Activated CD4-positive, CD25-positive, alpha-beta regulatory T cell treated with anti-CD3 and anti-CD28 coated beads, Interleukin-2, amount 50 U/mL, for 16 hours (primary cell): ENCODE results near the gene PLGRKT.
"Not testable (repeated sequence)": the region's sequence is repeated elsewhere in the genome, so short reads cannot be mapped to it uniquely, and the experiment has no call there.

Source experiments
- DNase-seq: peaks from one replicate; pipeline ENCODE4 v3.0.0-alpha.2; 2020; ENCODE audit warnings: low read depth, low spot score

The PLGRKT gene, protein sequence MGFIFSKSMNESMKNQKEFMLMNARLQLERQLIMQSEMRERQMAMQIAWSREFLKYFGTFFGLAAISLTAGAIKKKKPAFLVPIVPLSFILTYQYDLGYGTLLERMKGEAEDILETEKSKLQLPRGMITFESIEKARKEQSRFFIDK

DNA sequence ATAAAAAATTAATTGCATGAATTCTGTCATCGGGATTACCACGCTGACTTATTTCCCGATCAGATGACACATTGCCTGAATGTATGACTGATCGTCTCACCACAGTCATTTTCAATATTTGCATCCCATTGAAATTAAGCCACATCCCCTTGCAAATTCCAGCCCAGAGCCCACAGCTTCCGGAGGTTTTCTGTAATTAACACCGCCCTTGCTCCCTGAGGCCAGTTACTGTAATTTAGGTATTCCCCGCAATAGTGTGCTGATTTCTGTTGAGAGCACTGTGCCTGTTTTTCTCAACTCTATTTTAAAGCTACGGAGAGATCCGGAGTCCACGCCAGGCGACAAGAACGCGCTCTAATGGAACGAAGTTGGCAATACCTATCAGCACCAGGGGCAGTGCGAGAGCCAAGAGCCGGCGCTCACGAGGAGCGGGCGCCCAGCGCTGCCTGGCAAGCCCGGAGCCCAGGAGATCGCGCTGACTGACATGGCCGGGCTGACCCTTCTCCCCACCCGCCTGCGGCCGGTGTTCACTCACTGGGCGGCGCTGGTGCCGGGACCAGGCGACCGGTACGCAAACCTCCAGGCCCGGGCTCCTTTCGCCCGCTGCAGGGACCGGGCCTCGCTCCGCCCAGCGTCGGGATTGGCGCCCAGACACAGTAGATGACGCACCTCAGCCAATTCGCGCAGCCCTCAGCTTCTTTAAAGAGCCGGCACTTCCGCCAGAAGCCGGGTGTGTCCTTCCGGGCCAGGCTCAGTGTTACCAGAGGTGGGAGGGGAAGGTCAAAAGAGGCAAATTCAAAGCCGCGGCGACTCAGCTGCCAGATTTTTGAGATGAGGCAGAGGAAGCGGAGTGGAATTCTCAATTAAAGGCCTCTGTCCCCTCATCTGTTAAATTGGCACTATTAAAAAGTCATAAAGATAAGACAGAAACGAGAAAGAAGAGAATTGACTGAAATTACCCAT is at the start of gene PLGRKT:
TSS of gene PLGRKT (minus strand) at position 672 of the 963 bp plus-strand sequence. CDS start 5,948 bp downstream, outside the sequence.
- peak; percentile 90 for DNase-seq

DNA sequence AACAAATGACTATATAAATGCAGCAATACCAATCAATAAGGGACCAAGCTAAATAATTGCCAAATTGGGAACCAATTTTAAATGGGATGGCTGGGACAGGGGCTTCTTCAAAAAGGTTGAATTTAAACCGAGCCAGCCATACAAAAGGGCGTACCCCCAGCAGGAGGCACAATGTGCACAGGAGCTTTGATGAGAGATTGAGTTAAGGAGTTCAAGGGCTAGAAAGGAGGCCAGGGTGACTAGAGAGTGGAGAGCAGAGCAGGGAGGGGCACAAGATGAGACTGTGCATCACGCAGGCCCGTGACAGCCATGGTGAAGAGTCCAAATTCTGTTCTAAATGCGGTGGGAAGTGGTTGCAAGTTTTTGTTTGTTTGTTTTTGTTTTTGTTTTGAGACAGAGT is 49.3 kb upstream of the PLGRKT start:
- DNase-seq: no peak

DNA sequence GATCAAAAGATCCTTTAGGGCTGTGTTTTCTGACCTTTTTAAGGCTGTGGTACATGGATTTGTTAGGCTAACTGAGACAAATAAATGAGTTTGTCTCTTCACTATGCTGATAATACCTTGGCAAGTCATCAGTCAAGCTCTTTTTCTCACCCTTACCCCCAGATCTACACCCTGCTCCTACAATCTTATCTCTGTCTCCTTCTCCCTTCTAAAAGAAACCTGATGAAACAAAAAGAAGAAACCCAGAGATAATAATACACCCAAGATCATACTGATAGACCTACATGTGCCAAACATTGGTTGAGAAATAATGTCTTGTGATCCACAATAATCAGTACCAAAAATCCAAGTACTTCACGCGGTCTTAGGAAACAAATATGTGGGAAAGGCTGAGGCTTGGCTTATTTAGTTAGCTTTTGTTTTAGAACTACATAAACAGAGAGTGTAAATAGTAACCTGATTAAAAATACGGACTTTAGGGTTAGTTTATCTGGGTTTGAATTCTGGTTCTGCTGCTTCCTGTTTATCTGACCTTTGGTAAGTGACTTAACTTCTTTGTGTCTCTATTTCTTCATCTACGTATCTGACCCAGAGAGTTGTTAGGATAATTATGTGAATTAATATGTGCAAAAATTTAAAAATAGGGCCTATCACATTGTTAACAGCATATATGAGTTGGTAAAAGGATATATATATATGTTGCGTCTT is 47.8 kb upstream of the PLGRKT start:
- no peak for DNase-seq

DNA sequence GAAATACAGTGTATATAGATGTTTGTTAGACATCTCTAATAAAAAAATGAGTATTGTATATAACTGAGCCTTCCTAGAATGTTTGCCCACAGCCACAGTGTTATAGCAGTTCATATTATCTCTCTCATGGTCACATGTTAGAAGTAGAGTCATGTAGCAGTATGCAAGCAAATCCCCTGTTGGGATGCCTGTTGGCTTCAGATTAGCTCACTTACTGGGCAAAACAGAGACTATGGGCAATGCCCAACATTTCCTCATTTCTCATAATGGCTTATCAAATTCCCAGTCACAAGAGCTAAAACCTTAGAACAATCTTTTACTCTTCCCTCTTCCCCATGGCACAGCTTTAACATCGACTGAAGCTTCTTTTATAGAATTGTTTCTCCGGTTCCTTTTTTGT is 45.6 kb upstream of the PLGRKT start:
- DNase-seq: no peak

DNA sequence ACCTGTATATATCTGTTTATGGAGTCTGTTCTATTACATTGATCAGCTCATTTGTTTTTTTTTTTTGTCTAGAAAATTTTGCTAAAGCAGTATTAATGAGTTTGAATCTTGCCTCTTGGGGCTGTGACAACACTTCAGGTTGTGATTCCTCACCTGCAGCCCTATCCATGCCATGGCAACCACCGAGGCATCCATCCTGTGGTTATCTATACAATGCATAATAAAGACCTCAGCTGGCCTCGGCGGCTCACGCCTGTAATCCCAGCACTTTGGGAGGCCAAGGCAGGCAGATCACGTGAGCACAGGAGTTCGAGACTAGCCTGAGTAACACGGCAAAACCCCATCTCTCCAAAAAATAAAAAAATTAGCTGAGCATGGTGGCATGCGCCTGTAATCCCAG is 44.5 kb upstream of the PLGRKT start:
- no peak for DNase-seq

DNA sequence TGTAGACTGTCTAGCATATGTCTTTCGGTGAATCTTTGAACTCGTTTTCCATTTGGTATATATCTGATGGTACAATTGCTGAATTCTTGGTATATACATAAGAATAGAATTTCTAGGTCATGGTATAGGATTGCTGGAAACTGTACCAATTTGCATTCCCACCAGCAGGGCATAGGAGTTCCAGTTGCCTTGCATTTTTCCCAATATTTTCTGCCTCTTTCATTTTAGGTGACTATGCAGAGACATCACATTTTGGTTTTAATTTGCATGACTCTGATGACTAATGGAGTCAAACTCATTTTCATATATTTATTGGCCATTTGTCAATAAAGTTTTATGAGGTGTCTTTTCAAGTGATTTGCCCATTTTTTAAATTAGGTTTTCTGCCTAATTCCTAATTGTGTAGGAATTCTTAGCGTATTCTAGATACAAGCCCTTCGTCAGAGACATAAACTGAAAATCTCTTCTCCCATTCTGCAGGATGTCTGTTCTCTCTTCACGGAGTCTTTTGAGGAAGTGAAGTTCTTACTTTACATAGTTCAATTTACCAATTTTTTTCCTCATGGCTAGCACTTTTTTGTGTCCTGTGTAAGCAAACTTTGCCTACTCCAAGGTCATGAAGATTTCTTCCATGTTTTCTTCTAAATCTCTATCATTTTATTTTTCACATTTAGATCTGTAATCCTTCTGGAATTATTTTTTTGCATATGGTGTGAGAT is 43.8 kb upstream of the PLGRKT start:
- no peak for DNase-seq

DNA sequence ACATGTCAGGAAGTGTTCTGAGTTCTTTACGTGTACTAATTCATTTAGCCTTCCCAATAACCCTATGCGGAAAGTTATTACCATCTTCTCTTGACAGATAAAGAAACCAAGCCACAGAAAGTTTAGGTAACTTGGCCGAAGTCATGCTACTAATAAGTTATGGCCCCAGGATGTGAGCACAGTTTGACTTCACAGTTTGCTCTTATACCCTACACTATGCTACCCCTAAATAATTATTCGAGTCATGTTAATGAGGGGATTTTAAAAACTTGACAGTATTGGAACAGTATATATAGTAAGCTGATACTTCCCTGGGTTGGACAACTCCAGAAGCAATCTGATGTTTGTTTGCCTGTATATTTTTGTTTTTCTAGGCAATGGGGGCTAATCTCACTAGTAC is 43.2 kb upstream of the PLGRKT start:
- DNase-seq: no peak

DNA sequence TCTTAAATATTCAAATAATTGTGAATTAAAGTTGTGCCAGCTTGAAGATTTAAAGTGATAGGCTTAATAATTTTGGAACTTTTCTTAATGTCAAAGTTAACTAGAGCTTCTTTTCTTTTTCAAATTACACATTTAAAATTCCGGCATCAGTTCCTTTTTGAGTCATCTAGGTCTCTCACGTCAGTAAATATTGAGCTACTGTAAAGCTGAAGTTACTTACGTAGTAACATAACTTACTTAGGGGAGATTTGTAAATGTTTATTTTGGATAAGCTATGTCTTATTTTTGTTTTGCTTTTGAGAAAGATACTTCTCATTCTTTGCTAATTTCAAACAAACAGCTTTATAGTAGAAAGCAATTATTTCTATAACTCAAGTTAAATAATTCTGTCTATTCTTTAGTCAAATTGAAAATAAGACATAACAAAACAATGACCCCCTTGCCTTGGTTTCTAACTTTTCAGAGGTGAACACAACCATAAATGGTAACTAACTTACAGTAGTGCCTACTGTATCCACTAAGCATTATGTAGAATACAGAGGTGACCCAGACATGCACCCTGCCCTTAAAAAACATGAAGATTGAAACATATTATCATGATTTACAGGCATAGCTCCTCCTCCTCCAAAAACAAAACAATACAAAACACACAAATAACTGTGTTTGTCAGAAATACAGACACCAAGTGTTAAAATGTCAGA is 42.4 kb upstream of the PLGRKT start:
- DNase-seq: no peak

DNA sequence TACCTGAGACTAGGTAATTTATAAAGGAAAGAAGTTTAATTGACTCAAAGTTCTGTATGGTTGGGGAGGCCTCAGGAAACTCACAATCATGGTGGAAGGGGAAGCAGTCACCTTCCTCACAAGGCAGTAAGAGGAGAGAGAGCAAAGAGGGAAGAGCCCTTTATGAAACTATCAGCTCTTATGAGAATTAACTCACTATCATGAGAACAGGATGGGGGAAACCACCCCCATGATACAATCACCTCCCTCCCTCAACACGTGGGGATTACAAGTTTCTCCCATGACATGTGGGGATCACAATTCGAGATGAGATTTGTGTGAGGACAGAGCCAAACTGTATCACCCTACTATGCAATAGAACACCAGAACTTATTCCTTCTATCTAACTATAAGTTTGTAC is 40.5 kb upstream of the PLGRKT start:
- no peak for DNase-seq

DNA sequence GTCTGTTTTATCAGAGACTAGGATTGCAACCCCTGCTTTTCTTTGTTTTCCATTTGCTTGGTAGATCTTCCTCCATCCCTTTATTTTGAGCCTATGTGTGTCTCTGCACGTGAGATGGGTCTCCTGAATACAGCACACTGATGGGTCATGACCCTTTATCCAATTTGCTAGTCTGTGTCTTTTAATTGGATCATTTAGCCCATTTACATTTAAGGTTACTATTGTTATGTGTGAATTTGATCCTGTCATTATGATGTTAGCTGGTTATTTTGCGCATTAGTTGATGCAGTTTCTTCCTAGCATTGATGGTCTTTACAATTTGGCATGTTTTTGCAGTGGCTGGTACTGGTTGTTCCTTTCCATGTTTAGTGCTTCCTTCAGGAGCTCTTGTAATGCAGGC is 37.9 kb upstream of the PLGRKT start:
- not testable (repeated sequence) for DNase-seq

DNA sequence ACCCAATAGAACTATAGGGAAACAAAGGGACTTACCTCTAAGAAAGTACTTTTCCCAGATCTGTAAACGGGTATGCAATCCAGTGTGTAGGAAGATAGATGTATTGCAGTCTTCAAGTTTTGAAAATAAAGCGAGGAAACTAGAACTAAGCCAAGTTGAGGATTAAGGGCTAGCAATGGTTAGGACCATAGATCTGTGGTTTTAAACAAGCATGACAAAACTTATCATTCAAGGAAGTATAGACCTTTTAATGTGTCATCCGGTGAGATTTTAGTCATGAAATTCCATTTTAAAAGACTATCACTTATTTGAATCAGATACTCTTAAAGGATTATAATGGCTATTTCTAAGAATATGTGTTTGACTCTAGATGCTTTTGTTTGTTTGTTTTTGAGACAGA is 33.1 kb upstream of the PLGRKT start:
- no peak for DNase-seq

DNA sequence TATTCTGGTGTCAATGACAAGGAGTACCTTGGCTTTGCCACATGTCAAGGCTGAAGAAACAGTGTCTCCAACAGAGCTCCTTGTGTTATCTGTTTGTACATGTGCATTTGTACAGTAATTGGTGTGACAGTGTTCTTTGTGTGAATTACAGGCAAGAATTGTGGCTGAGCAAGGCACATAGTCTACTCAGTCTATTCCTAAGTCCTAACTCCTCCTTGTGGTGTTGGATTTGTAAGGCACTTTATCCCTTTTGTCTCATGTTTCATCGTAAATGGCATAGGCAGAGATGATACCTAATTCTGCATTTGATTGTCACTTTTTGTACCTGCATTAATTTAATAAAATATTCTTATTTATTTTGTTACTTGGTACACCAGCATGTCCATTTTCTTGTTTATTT is 32.4 kb upstream of the PLGRKT start:
- no peak for DNase-seq

DNA sequence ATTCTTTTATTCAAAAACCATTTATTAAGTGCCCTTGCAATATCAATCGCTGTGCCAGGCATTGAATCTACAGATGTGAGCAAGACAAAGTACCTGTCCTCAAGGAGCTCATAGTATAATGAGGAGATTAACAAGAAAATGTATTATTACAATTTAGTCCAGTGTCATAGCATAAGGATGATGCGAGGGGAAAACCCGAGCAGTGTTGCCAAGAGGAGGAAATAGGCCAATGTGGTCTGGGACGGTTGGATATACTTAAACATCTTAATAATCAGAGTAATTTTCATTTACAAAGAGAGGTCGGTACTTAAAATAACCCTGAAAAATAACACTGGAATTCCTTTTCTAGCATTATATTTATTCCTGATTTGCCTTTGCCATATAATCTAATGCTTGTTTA is 31.1 kb upstream of the PLGRKT start:
- no peak for DNase-seq

DNA sequence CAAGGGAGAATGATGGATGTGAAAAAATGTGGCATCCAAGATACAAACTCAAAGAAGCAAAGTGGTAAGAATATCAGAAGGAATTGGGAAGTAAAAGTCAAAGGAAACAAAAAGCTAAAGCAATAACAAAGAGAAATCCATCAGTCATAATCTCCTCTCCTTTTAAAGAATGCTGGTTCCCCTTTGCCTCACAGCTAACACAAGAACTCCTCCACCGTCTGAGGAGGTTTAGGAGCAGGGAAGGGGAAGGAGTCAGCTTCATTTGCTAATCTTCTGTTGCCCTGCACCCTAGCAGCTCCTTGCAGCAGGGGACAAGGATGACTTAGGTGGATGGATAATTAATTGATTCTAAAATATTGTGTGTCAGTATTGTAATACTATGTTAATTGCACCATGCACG is 29.0 kb upstream of the PLGRKT start:
- no peak for DNase-seq

DNA sequence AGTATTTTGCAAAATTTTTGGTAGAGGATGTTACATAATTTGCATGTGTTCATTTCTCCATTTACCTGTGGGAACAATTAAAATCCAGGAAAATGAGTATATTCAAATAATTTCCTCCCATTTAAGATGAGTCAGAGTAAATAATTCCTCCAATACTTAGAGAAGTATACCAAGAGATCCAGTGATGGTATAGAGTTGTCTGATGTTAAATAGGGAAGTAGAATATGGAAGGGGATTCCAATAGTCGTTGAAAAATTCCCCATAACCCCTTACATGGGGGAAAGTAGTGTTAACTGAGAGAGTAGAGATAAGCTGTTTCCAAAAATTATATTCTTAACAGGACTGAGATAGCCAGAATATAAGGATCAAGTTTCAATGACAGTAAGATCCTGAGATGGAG is 28.3 kb upstream of the PLGRKT start:
- DNase-seq: no peak

DNA sequence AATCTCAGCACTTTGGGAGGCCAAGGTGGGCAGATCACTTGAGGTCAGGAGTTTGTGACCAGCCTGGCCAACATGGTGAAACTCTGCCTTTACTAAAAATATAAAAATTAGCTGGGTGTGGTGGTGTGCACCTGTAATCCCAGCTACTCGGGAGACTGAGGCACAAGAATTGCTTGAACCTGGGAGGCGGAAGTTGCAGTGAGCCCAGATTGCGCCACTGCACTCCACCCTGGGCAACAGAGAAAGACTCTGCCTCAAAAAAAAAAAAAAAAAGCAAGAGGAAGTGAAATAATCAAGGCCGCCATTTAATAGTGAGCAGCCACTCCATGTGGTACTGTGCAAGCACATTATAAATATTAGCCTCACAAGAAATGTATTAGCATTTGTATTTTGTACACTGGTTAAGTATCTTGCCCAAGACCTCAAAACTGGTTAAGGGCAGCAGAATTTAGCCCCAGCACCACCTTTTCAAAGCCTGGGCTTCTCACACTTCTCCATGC is 27.2 kb upstream of the PLGRKT start:
- not testable (repeated sequence) for DNase-seq

DNA sequence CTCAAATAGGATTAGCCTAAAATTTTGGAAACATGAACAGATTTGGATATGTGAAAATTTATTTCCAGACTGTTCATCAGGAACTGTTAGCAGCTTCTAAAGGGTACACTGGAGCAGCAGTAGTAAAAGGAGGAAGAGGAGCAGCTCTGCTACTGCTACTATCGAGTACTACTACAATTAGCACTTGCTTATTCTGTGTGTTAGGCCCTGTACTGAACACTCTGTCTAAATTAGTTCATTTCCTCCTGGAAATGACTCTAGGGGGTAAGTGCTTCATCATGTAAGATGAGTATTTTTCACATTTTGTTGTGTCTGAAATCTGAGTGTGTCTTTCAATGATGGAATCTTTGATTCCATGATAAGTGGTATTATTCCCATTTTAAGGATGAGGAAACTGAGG is 22.4 kb upstream of the PLGRKT start:
- no peak for DNase-seq

DNA sequence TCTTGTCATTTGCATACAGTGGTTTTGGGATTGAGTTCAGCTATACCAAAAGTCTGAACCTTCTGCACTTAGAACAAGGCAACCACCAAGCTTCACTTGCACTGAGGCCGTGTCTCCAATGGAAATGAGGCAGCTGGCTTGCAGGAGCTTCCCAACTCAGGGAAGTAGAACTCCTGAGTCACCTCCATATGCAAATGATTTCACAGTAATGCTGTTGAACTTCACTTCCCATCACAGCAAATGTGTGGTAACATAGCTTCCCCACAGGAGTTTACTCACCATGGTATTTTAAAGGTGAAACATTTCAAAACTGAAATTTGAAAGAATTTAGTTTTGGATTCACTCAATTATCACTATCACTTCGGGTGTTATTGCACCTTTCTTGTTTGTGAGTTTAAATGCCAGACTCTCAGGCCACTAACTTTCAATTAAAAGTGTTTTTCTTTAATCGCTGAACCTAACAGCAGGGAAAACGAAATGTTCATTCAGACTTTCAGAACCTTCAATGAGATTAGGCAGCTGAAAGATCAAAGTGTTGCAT is 21.6 kb upstream of the PLGRKT start:
- DNase-seq: no peak

DNA sequence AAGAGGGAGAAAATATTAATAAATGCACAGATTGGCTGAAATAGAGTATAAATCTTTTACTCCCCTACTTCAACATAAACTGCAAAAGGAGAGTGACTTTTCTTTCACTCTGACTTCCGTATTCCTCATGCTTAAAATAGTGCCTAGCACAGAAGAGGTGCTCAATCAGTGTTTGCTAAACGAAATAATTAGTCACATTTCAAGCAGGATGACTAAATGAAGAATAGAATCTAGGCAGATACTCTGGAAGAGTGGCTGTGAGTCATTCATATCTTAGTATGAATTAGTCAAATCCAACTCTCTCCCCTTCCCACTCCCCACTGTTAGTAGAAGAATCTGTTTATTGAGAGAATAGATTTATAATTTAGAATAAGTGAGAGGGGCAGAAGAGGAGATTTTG is 17.5 kb upstream of the PLGRKT start:
- no peak for DNase-seq

DNA sequence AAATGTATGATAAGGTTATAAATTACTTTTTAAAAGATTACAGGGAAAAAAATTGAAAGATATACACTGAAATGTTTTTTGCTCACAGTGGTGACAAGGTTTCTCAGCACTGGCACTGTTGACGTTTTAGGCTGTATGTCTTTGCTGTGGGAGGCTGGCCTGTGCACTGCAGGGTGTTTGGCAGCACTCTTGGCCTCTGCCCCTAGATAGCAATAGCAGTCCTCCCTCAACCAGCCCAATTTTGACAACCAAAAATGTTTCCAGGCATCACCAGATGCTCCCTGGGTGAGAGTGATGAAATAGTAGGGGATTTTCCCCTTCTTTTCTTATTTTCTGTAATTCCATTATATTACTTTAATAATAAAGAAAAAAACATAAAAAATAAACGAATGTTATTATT is 15.9 kb upstream of the PLGRKT start:
- no peak for DNase-seq

DNA sequence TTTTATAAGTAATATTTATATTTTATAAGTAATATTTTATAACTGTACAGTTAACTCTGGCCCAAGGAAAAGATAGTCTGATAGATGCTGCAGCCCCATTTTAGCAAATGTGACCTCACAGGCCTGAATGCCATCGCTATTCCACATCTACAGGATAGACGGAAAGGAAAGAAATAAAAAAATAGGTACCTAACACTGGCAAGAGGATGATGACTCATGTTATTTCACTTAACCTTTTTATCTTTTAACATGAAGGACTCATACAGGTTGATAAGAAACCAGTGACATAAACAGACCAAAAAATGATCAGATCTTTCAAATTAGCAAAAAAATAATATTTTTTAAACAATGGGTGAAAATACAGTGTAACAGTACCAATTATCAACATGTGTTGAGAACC is 15.3 kb upstream of the PLGRKT start:
- DNase-seq: no peak
